Osteoblast (primary cell): ENCODE results near the gene SPRR2B. TPM values are rescaled to one million over a fixed set of nuclear protein-coding genes. Genes with fewer than 3 reads are reported as not detected.
"Not testable (repeated sequence)": the region's sequence is repeated elsewhere in the genome, so short reads cannot be mapped to it uniquely, and the experiment has no call there.

Experiments used
- DNase-seq: peaks from one replicate; pipeline ENCODE4 v3.0.0; 2011; ENCODE audit warnings: low spot score, mixed read lengths; ENCODE audit not compliant: insufficient read length; ENCODE audit errors: missing footprints
- H2AFZ ChIP-seq: 2 replicates; pipeline ENCODE4 v1.6.0; 2011; ENCODE audit warnings: mild to moderate bottlenecking, low read length
- H3K27ac ChIP-seq: 2 replicates; pipeline ENCODE4 v1.5.1; 2011; ENCODE audit warnings: mild to moderate bottlenecking, low read depth, low read length, moderate library complexity
- H3K27me3 ChIP-seq: 2 replicates; pipeline ENCODE4 v1.6.0; 2012; ENCODE audit warnings: mild to moderate bottlenecking, control low read depth, inconsistent platforms, low read length, moderate library complexity; ENCODE audit not compliant: insufficient read depth
- H3K36me3 ChIP-seq: 2 replicates; pipeline ENCODE4 v1.5.1; 2011; ENCODE audit warnings: mild to moderate bottlenecking, low read length, control low read depth, moderate library complexity; ENCODE audit not compliant: insufficient read depth
- H3K4me1 ChIP-seq: 2 replicates; pipeline ENCODE4 v1.5.1; 2011; ENCODE audit warnings: mild to moderate bottlenecking, low read length, control low read depth, moderate library complexity; ENCODE audit not compliant: insufficient read depth
- H3K4me2 ChIP-seq: 2 replicates; pipeline ENCODE4 v1.6.0; 2011; ENCODE audit warnings: mild to moderate bottlenecking, low read length; ENCODE audit not compliant: insufficient read depth
- H3K4me3 ChIP-seq: fragments of 200-600 bp; sonication (generic); 3 replicates; pipeline ENCODE4 v1.5.1; 2012; ENCODE audit warnings: mild to moderate bottlenecking, low read length, inconsistent platforms; ENCODE audit not compliant: insufficient read depth
- H3K79me2 ChIP-seq: 2 replicates; pipeline ENCODE4 v1.6.0; 2012; ENCODE audit warnings: mild to moderate bottlenecking, low read length, control low read depth, inconsistent platforms; ENCODE audit not compliant: insufficient read depth
- H3K9me3 ChIP-seq: 2 replicates; pipeline ENCODE4 v1.5.1; 2011; ENCODE audit warnings: low read depth, low read length, control low read depth
- H4K20me1 ChIP-seq: 2 replicates; pipeline ENCODE4 v1.6.0; 2012; ENCODE audit warnings: mild to moderate bottlenecking, low read length, control low read depth; ENCODE audit not compliant: insufficient read depth
- total RNA-seq: library from RNA; depleted of rRNA; stranded (reverse); fragments of >200 nt; gene quantifications from 2 replicates; pipeline ENCODE4 v1.2.3, GENCODE V29; 2012
- TF ChIP-seq, protein P1 (sequence below): IDR thresholded peaks from 2 replicates; pipeline ENCODE4 v1.5.1; 2011; ENCODE audit warnings: mild to moderate bottlenecking, low read depth, low read length, moderate library complexity; ENCODE audit errors: extremely low read depth

Gene SPRR2B
- total RNA-seq: not detected in 2 replicates

GRCh38 chr1:153071511-153071910, at the start of gene SPRR2B:
TSS of gene SPRR2B (minus strand) at chr1:153071611. CDS start at chr1:153070839, 772 bp downstream.
- H3K27ac ChIP-seq: no peak within 1 kb of the TSS

GRCh38 chr1:153120945-153121344, 49.5 kb upstream of the SPRR2B start:
- TF ChIP-seq, protein P1, sequence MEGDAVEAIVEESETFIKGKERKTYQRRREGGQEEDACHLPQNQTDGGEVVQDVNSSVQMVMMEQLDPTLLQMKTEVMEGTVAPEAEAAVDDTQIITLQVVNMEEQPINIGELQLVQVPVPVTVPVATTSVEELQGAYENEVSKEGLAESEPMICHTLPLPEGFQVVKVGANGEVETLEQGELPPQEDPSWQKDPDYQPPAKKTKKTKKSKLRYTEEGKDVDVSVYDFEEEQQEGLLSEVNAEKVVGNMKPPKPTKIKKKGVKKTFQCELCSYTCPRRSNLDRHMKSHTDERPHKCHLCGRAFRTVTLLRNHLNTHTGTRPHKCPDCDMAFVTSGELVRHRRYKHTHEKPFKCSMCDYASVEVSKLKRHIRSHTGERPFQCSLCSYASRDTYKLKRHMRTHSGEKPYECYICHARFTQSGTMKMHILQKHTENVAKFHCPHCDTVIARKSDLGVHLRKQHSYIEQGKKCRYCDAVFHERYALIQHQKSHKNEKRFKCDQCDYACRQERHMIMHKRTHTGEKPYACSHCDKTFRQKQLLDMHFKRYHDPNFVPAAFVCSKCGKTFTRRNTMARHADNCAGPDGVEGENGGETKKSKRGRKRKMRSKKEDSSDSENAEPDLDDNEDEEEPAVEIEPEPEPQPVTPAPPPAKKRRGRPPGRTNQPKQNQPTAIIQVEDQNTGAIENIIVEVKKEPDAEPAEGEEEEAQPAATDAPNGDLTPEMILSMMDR: no peak
- H3K27me3 ChIP-seq: no peaks in the 10 kb centered on the region
- no peak for DNase-seq
- H3K4me1 ChIP-seq: no peaks in the 10 kb centered on the region
- no peak overlapping the region for H3K4me2 ChIP-seq
- no peak overlapping the region for H2AFZ ChIP-seq
- no peaks in the 10 kb centered on the region for H3K9me3 ChIP-seq
- no peaks in the 10 kb centered on the region for H3K36me3 ChIP-seq
- no peaks in the 10 kb centered on the region for H4K20me1 ChIP-seq
- H3K4me3 ChIP-seq: no peak overlapping the region
- no peaks in the 10 kb centered on the region for H3K79me2 ChIP-seq
- H3K27ac ChIP-seq: no peak overlapping the region

More at GRCh38 chr1:153071511-153071910, at the start of gene SPRR2B:
- Histone ChIP-seq H3K27me3 (no peaks in the 10 kb centered on the region), H3K36me3 (no peaks in the 10 kb centered on the region), H3K9me3 (no peaks in the 10 kb centered on the region), H3K4me3 (no peak within 1 kb of the TSS), H4K20me1 (no peaks in the 10 kb centered on the region), H3K79me2 (no peaks in the 10 kb centered on the region), H3K4me1 (no peaks in the 10 kb centered on the region), H3K4me2 (no peak within 1 kb of the TSS), H2AFZ (no peak within 1 kb of the TSS)
- no peak for DNase-seq
- TF ChIP-seq, protein P1: no peak

DNA sequence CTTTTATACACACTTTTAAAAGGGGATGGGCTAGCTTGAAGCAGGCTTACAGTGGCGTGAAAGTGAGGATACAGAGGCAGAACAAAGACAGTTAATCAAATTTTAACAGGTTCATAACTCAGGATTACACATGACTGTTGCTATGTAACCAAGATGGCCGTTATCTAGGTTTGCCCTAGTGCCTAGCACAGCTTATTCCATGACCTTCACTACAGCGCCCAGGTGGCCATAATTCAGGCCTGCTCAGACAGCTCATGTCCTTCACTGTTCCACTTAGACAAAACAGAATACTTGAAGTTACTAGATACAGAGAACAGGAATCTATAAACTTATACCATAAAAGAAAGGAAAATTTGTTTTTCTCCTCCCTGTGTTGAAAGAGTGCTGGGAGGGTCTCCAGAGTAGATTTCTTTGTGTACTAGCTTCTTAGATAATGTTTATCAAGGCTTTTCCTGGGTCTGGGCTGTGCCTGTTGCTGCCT, 48.1 kb upstream of the SPRR2B start:
- no peak overlapping the region for H3K27ac ChIP-seq
- H4K20me1 ChIP-seq: no peaks in the 10 kb centered on the region
- TF ChIP-seq, protein P1: no peak
- H3K9me3 ChIP-seq: no peaks in the 10 kb centered on the region
- H3K27me3 ChIP-seq: no peaks in the 10 kb centered on the region
- H3K4me1 ChIP-seq: no peaks in the 10 kb centered on the region
- H2AFZ ChIP-seq: no peak overlapping the region
- no peak overlapping the region for H3K4me2 ChIP-seq
- no peak overlapping the region for H3K4me3 ChIP-seq
- no peak for DNase-seq
- no peaks in the 10 kb centered on the region for H3K79me2 ChIP-seq
- H3K36me3 ChIP-seq: no peaks in the 10 kb centered on the region

- not testable (repeated sequence) for H3K4me3 ChIP-seq, H3K9me3 ChIP-seq, H3K79me2 ChIP-seq, DNase-seq, H3K27me3 ChIP-seq, H4K20me1 ChIP-seq, H2AFZ ChIP-seq, H3K4me1 ChIP-seq, H3K4me2 ChIP-seq, H3K36me3 ChIP-seq, H3K27ac ChIP-seq
Measured at GRCh38 chr1:153115264-153115663, 43.9 kb upstream of the SPRR2B start.
